Naive thymus-derived CD8-positive, alpha-beta T cell (primary cell): ENCODE measurements around the gene TMEM131. TPM values are rescaled to one million over a fixed set of nuclear protein-coding genes. Genes with fewer than 3 reads are reported as not detected.

Experiments
- ATAC-seq, 2 donors: fragments of 150-1000 bp; cut with Tn5 transposase in 1 of 2; sonication (Bioruptor Pico), chemical (Tn5 transposase) in 1 of 2; 1 replicate in 1 of 2; 2 replicates in 1 of 2; pipeline ENCODE4 v1.10.0; 2021; ENCODE audit warnings: mild to moderate bottlenecking in 2 of 2, moderate library complexity in 2 of 2
- POLR2A ChIA-PET: fragments of 350-600 bp; sonication (Branson Sonifier 250); formaldehyde crosslinking; loops from one replicate; lab custom pipeline; 2021; ENCODE audit warnings: antibody characterized with exemption; lab: Charles Lee
- DNase-seq, 10 donors: peaks; one replicate each; pipeline versions ENCODE4 v3.0.0 to v3.0.0-alpha.2; 2020 to 2022
- H3K27ac Mint-ChIP-seq, 10 donors: one replicate each; pipeline ENCODE4 v1.8.0; 2020 to 2022; ENCODE audit warnings: mild to moderate bottlenecking in 10 of 10, mixed read lengths in 10 of 10, moderate library complexity in 4 of 10, inconsistent platforms in 1 of 10
- H3K27me3 Mint-ChIP-seq, 5 donors: one replicate each; pipeline ENCODE4 v1.8.0; 2021 to 2022; ENCODE audit warnings: mixed read lengths in 5 of 5
- H3K36me3 Mint-ChIP-seq, 3 donors: one replicate each; pipeline ENCODE4 v1.8.0; 2020 to 2022; ENCODE audit warnings: mixed read lengths in 3 of 3, mild to moderate bottlenecking in 2 of 3, inconsistent platforms in 1 of 3
- H3K4me1 Mint-ChIP-seq, 4 donors: one replicate each; pipeline ENCODE4 v1.8.0; 2021 to 2022; ENCODE audit warnings: mixed read lengths in 4 of 4
- H3K4me3 Mint-ChIP-seq, 10 donors: one replicate each; pipeline ENCODE4 v1.8.0; 2020 to 2022; ENCODE audit warnings: mild to moderate bottlenecking in 10 of 10, mixed read lengths in 10 of 10, moderate library complexity in 6 of 10, inconsistent platforms in 1 of 10
- H3K9me3 Mint-ChIP-seq, 9 donors: one replicate each; pipeline ENCODE4 v1.8.0; 2020 to 2022; ENCODE audit warnings: mixed read lengths in 9 of 9, mild to moderate bottlenecking in 3 of 9, inconsistent platforms in 1 of 9, moderate library complexity in 1 of 9
- polyA plus RNA-seq, 3 donors: library from polyadenylated mRNA; unstranded; fragments of 300-500 nt; fragmentation: Illumina TruSeq; gene quantifications; one replicate each; pipeline ENCODE4 v1.2.3, GENCODE V29; 2021
- total RNA-seq, 8 experiments: library from RNA in 2 of 8; stranded (reverse) in 2 of 8; gene quantifications; one replicate each; pipeline ENCODE4 v1.2.3 and lab custom pipeline; 2021 to 2026

Gene TMEM131
- total and polyA plus RNA-seq, 5 experiments from 2014 or later, result 11.4 to 61.4 (median 18.1) TPM

- DNase-seq, result no peak
- peaks cover 21 to 58% (median 38%) of the 10 kb centered on the region in 4 donors for H3K4me1 Mint-ChIP-seq
- H3K27me3 Mint-ChIP-seq, result no peaks in the 10 kb centered on the region
- H3K9me3 Mint-ChIP-seq, result peaks cover 2 to 38% (median 21%) of the 10 kb centered on the region in 9 donors
- no peak for ATAC-seq
- H3K36me3 Mint-ChIP-seq, result peaks cover 20 to 49% (median 26%) of the 10 kb centered on the region in 3 donors
- H3K4me3 Mint-ChIP-seq, result no peak overlapping the region
- POLR2A ChIA-PET, result no interaction called here
- peak overlapping the region in 1 of 10 donors; percentile 23 for H3K27ac Mint-ChIP-seq
These were observed 15.8 kb downstream of the TMEM131 start for GRCh38 chr2:97979904-97980303.

- DNase-seq (no peak), ATAC-seq (no peak)
- H3K36me3 Mint-ChIP-seq, result peaks cover 19 to 52% (median 38%) of the 10 kb centered on the region in 3 donors
- H3K27me3 Mint-ChIP-seq, result no peaks in the 10 kb centered on the region
- peaks cover 21 to 57% (median 47%) of the 10 kb centered on the region in 4 donors for H3K4me1 Mint-ChIP-seq
- peak overlapping the region in 1 of 10 donors; percentile 20 for H3K4me3 Mint-ChIP-seq
- POLR2A ChIA-PET, result no interaction called here
- H3K27ac Mint-ChIP-seq, result no peak overlapping the region
- H3K9me3 Mint-ChIP-seq, result peaks cover 7 to 52% (median 36%) of the 10 kb centered on the region in 9 donors
These were observed 21.3 kb downstream of the TMEM131 start for GRCh38 chr2:97974471-97974870.

GRCh38 chr2:97970293-97971060, 25.3 kb downstream of the TMEM131 start:
- no peaks in the 10 kb centered on the region for H3K27me3 Mint-ChIP-seq
- H3K27ac Mint-ChIP-seq, result peak overlapping the region in 2 of 10 donors; percentile 15 to 23
- peaks cover 11 to 27% (median 26%) of the 10 kb centered on the region in 3 donors for H3K36me3 Mint-ChIP-seq
- peaks cover 34 to 69% (median 66%) of the 10 kb centered on the region in 4 donors for H3K4me1 Mint-ChIP-seq
- DNase-seq (no peak), ATAC-seq (no peak)
- POLR2A ChIA-PET, result no interaction called here
- H3K4me3 Mint-ChIP-seq, result peak overlapping the region in 1 of 10 donors; percentile 28
- H3K9me3 Mint-ChIP-seq, result peaks cover 5 to 31% (median 23%) of the 10 kb centered on the region in 9 donors

DNA sequence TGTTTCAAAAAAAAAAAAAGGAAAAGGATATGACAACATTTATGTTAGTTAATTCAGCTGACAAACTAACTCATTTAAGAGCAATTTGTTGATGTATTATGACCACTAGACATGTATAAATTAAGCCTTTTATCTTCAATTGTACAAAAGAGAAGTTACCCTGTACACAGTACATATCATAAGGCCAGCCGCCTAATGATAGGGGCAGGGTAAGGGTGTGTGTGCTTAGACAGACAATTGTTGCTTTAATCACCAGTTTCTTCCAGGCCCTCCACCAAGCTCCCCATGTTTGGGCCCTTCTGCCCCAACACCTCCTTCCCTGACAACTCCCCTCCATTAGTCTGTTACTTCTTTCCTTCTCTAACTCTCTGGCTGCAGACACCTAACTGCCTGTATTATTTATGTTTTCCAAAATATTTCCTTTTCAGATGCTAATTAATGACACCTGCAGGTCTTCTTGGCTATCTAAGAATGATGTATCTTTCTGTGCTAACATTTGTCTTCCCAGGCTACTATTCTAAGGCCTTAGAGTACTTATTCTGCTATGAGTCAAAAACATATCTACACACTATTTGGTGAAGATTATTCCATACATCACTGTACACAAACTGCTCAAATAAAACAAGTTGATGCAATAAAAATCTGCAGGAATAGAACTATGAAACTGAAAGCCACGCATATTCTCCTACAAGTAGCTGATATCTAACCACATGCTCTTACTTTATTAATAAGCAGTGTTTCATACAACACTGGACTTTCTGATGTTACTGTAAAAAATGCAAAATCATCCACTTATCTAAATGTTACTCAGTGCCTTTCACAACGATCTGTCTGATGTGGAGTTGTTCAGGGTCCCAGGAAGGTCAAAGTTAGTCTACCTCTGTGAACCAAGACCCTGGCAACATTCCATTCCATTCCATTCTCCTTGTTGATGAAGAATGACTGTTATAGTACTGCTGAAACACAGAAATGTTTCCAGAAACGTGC, 26.4 kb downstream of the TMEM131 start:
- H3K36me3 Mint-ChIP-seq, result peaks cover 7 to 16% (median 15%) of the 10 kb centered on the region in 3 donors
- peaks cover 42 to 80% (median 74%) of the 10 kb centered on the region in 4 donors for H3K4me1 Mint-ChIP-seq
- H3K27ac Mint-ChIP-seq, result peak overlapping the region in 2 of 10 donors; percentile 23 to 27
- peaks cover 5 to 21% (median 12%) of the 10 kb centered on the region in 9 donors for H3K9me3 Mint-ChIP-seq
- no peaks in the 10 kb centered on the region for H3K27me3 Mint-ChIP-seq
- peak overlapping the region in 1 of 10 donors; percentile 18 for H3K4me3 Mint-ChIP-seq
- ATAC-seq, result no peak
- DNase-seq, result no peak
- POLR2A ChIA-PET, result interaction anchor here (0.6 kb wide), 1 partner anchor 91 kb away, joined by 3 read pairs; no protein-coding TSS in a partner anchor

DNA sequence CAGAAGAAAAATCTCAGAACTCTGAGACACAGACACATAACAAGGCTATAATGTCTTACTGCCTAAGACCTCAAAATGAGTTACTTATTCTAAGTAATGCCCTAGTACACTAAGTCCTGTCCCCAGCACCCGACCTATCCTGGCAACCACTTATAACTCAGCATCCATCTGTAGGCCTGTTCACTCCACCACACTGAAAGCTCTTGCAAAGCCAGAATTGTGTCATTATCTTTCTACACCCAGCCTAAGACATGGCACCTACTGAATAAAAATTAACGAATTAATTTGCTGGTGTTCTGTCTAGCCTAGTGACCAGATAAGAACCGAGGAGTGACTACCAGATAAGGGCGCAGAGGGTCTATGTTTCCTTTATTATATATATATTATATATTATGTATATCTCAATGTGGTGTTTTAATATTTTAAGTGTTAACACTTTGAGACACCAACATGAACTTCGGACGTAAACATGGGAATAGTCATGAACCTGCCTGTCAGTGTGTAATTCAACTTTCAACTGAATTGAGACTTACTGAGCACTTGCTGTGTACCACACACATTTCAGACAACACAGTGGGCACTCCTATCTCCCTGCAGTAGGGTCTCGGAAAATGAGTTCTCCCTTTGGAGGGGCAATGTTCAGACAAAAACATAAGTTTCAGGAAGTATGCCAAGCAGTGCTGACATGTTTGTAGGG, 27.7 kb downstream of the TMEM131 start:
- Mint-ChIP-seq H3K4me3 (peak overlapping the region in 3 of 10 donors; percentile 22 to 50 (median 47)), H3K4me1 (peaks cover 37 to 85% (median 74%) of the 10 kb centered on the region in 4 donors), H3K9me3 (peaks cover 0 to 8% (median under 1%) of the 10 kb centered on the region in 9 donors), H3K27me3 (no peaks in the 10 kb centered on the region), H3K36me3 (peaks cover 0 to 6% (median 2%) of the 10 kb centered on the region in 3 donors), H3K27ac (peak overlapping the region in 1 of 10 donors; percentile 58)
- POLR2A ChIA-PET, result no interaction called here
- DNase-seq (no peak), ATAC-seq (no peak)

DNA sequence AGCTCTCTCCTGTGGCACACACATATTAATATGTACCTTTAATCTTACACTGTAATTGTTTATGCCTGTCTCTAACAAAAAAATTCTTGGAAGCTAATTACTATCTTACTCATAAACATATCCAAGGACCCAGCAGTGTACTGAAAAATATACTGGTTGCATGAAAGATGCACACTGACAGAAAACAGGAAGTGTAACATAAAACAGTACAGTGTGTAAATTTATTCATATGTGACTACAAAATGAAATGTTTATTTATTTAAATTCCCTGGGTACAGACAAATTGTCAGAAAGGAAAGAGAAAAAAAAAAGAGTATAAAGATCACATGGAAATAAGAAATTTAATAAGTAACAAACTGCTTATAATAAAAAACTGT, 28.5 kb downstream of the TMEM131 start:
- ATAC-seq, result no peak
- POLR2A ChIA-PET, result no interaction called here
- peaks cover 37 to 90% (median 79%) of the 10 kb centered on the region in 4 donors for H3K4me1 Mint-ChIP-seq
- peak overlapping the region in 2 of 10 donors; percentile 3 to 4 for H3K4me3 Mint-ChIP-seq
- H3K27ac Mint-ChIP-seq, result peak overlapping the region in 3 of 10 donors; percentile 9 to 58 (median 10)
- DNase-seq, result no peak
- peaks cover 0 to 5% (median 0%) of the 10 kb centered on the region in 9 donors for H3K9me3 Mint-ChIP-seq
- H3K36me3 Mint-ChIP-seq, result peaks cover 0 to 7% (median 0%) of the 10 kb centered on the region in 3 donors
- H3K27me3 Mint-ChIP-seq, result no peaks in the 10 kb centered on the region

GRCh38 chr2:97966545-97967215, 29.1 kb downstream of the TMEM131 start:
- POLR2A ChIA-PET, result no interaction called here
- peaks cover 0 to 1% (median 0%) of the 10 kb centered on the region in 9 donors for H3K9me3 Mint-ChIP-seq
- no peak for ATAC-seq
- peaks cover 35 to 88% (median 76%) of the 10 kb centered on the region in 4 donors for H3K4me1 Mint-ChIP-seq
- H3K4me3 Mint-ChIP-seq, result no peak overlapping the region
- H3K27ac Mint-ChIP-seq, result peak overlapping the region in 3 of 10 donors; percentile 9 to 58 (median 54)
- peaks cover 0 to 7% (median 0%) of the 10 kb centered on the region in 3 donors for H3K36me3 Mint-ChIP-seq
- H3K27me3 Mint-ChIP-seq, result no peaks in the 10 kb centered on the region
- no peak for DNase-seq

- H3K4me1 Mint-ChIP-seq, result peaks cover 27 to 88% (median 76%) of the 10 kb centered on the region in 4 donors
These were observed 30.6 kb downstream of the TMEM131 start for GRCh38 chr2:97965116-97965515.

GRCh38 chr2:97963880-97964279, 31.9 kb downstream of the TMEM131 start:
- peaks cover 0 to 7% (median 0%) of the 10 kb centered on the region in 3 donors for H3K36me3 Mint-ChIP-seq
- ATAC-seq (no peak), DNase-seq (no peak)
- H3K9me3 Mint-ChIP-seq, result peaks cover 0 to 1% (median 0%) of the 10 kb centered on the region in 9 donors
- peaks cover 24 to 88% (median 75%) of the 10 kb centered on the region in 4 donors for H3K4me1 Mint-ChIP-seq
- H3K4me3 Mint-ChIP-seq, result no peak overlapping the region
- POLR2A ChIA-PET, result no interaction called here
- H3K27me3 Mint-ChIP-seq, result no peaks in the 10 kb centered on the region
- no peak overlapping the region for H3K27ac Mint-ChIP-seq

More at GRCh38 chr2:97965116-97965515, 30.6 kb downstream of the TMEM131 start:
- peak overlapping the region in 1 of 10 donors; percentile 7 for H3K4me3 Mint-ChIP-seq
- POLR2A ChIA-PET, result no interaction called here
- no peak for DNase-seq
- H3K27me3 Mint-ChIP-seq, result no peaks in the 10 kb centered on the region
- H3K27ac Mint-ChIP-seq, result peak overlapping the region in 1 of 10 donors; percentile 61
- H3K36me3 Mint-ChIP-seq, result peaks cover 0 to 7% (median 0%) of the 10 kb centered on the region in 3 donors
- H3K9me3 Mint-ChIP-seq, result peaks cover 0 to 1% (median 0%) of the 10 kb centered on the region in 9 donors
- ATAC-seq, result no peak

GRCh38 chr2:97963079-97963406, 32.7 kb downstream of the TMEM131 start:
- H3K4me1 Mint-ChIP-seq, result peaks cover 31 to 89% (median 77%) of the 10 kb centered on the region in 4 donors
- no peaks in the 10 kb centered on the region for H3K27me3 Mint-ChIP-seq
- DNase-seq (no peak), ATAC-seq (no peak)
- no peak overlapping the region for H3K4me3 Mint-ChIP-seq
- peaks cover 0 to 7% (median 0%) of the 10 kb centered on the region in 3 donors for H3K36me3 Mint-ChIP-seq
- H3K9me3 Mint-ChIP-seq, result peaks cover 0 to 1% (median 0%) of the 10 kb centered on the region in 9 donors
- POLR2A ChIA-PET, result no interaction called here
- H3K27ac Mint-ChIP-seq, result no peak overlapping the region

GRCh38 chr2:97961534-97961933, 34.2 kb downstream of the TMEM131 start:
- ATAC-seq, result no peak
- Mint-ChIP-seq H3K36me3 (peaks cover 0 to 7% (median 0%) of the 10 kb centered on the region in 3 donors), H3K4me3 (no peak overlapping the region), H3K9me3 (peaks cover 0 to 1% (median 0%) of the 10 kb centered on the region in 9 donors), H3K4me1 (peaks cover 26 to 85% (median 70%) of the 10 kb centered on the region in 4 donors), H3K27ac (no peak overlapping the region), H3K27me3 (no peaks in the 10 kb centered on the region)
- DNase-seq, result no peak
- POLR2A ChIA-PET, result no interaction called here
